ENCODE measurements around the gene MACROD2. TPM values are rescaled to one million over a fixed set of nuclear protein-coding genes. Genes with fewer than 3 reads are reported as not detected.

Gene MACROD2
- polyA plus RNA-seq, 1 donor from 2014 or later: 23.2 TPM

DNA sequence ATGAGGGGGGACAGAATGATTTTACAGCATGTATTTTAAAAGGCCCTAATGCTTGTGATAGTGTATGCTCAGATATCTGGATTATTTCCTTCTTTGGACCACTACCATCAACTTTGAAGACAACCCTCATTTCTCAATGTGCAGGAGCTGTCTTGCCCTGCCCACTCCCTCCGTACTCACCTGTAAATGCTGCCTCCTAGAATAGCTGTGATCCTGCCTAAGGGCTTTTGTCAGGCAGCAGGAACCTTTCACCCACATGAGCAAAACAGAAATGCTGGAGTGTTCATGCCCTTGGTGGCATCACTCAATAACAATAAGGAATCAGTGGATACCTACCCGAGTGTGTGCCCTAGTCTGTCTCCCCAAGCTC lies 1065.7 kb downstream of the MACROD2 start:
- no peaks in the 10 kb centered on the region for H3K36me3 ChIP-seq (ENCODE audit: insufficient read depth, low read length)
- no peak for TF ChIP-seq POLR2AphosphoS5 (IDR thresholded peaks at IDR 0.05)
- no peak for TF ChIP-seq SMC3 (conservative IDR thresholded peaks at IDR 0.05; ENCODE audit: poor library complexity)
- TF ChIP-seq, protein P1, sequence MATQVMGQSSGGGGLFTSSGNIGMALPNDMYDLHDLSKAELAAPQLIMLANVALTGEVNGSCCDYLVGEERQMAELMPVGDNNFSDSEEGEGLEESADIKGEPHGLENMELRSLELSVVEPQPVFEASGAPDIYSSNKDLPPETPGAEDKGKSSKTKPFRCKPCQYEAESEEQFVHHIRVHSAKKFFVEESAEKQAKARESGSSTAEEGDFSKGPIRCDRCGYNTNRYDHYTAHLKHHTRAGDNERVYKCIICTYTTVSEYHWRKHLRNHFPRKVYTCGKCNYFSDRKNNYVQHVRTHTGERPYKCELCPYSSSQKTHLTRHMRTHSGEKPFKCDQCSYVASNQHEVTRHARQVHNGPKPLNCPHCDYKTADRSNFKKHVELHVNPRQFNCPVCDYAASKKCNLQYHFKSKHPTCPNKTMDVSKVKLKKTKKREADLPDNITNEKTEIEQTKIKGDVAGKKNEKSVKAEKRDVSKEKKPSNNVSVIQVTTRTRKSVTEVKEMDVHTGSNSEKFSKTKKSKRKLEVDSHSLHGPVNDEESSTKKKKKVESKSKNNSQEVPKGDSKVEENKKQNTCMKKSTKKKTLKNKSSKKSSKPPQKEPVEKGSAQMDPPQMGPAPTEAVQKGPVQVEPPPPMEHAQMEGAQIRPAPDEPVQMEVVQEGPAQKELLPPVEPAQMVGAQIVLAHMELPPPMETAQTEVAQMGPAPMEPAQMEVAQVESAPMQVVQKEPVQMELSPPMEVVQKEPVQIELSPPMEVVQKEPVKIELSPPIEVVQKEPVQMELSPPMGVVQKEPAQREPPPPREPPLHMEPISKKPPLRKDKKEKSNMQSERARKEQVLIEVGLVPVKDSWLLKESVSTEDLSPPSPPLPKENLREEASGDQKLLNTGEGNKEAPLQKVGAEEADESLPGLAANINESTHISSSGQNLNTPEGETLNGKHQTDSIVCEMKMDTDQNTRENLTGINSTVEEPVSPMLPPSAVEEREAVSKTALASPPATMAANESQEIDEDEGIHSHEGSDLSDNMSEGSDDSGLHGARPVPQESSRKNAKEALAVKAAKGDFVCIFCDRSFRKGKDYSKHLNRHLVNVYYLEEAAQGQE (IDR thresholded peaks at IDR 0.05; ENCODE audit: borderline replicate concordance): no peak
- TF ChIP-seq MXI1 (conservative IDR thresholded peaks at IDR 0.05; ENCODE audit: poor library complexity, severe bottlenecking): no peak
- TF ChIP-seq EZH2 (IDR thresholded peaks at IDR 0.05; ENCODE audit: borderline replicate concordance, insufficient read depth, low read length, poor library complexity, severe bottlenecking): no peak
- no peak for TF ChIP-seq EP300 (conservative IDR thresholded peaks at IDR 0.05; ENCODE audit: poor library complexity, severe bottlenecking)
- TF ChIP-seq TAF1 (IDR thresholded peaks at IDR 0.05; ENCODE audit: low read depth): no peak
- TF ChIP-seq, protein P2, sequence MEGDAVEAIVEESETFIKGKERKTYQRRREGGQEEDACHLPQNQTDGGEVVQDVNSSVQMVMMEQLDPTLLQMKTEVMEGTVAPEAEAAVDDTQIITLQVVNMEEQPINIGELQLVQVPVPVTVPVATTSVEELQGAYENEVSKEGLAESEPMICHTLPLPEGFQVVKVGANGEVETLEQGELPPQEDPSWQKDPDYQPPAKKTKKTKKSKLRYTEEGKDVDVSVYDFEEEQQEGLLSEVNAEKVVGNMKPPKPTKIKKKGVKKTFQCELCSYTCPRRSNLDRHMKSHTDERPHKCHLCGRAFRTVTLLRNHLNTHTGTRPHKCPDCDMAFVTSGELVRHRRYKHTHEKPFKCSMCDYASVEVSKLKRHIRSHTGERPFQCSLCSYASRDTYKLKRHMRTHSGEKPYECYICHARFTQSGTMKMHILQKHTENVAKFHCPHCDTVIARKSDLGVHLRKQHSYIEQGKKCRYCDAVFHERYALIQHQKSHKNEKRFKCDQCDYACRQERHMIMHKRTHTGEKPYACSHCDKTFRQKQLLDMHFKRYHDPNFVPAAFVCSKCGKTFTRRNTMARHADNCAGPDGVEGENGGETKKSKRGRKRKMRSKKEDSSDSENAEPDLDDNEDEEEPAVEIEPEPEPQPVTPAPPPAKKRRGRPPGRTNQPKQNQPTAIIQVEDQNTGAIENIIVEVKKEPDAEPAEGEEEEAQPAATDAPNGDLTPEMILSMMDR (IDR thresholded peaks at IDR 0.05; ENCODE audit: poor library complexity, severe bottlenecking): no peak
- H3K27me3 ChIP-seq (ENCODE audit: insufficient read depth, low read depth, low read length): no peaks in the 10 kb centered on the region
- no peaks in the 10 kb centered on the region for H3K79me2 ChIP-seq (replicated peaks; ENCODE audit: insufficient read depth, low read length)
- no peak overlapping the region for H3K27ac ChIP-seq (ENCODE audit: low read length)
- H3K9me2 ChIP-seq (ENCODE audit: insufficient read depth, low read length): no peaks in the 10 kb centered on the region
- no peak overlapping the region for H2AFZ ChIP-seq (ENCODE audit: low read depth, low read length)
- H3F3A ChIP-seq (ENCODE audit: insufficient read depth, low read length, poor library complexity, severe bottlenecking): no peaks in the 10 kb centered on the region
- no peak overlapping the region for H3K9ac ChIP-seq (ENCODE audit: low read length)
- H3K4me3 ChIP-seq (ENCODE audit: low read length): no peak overlapping the region
- H3K9me3 ChIP-seq (ENCODE audit: low read length): no peaks in the 10 kb centered on the region
- H4K20me1 ChIP-seq (ENCODE audit: insufficient read depth): no peaks in the 10 kb centered on the region
- H3K4me2 ChIP-seq (ENCODE audit: low read length): no peak overlapping the region

DNA sequence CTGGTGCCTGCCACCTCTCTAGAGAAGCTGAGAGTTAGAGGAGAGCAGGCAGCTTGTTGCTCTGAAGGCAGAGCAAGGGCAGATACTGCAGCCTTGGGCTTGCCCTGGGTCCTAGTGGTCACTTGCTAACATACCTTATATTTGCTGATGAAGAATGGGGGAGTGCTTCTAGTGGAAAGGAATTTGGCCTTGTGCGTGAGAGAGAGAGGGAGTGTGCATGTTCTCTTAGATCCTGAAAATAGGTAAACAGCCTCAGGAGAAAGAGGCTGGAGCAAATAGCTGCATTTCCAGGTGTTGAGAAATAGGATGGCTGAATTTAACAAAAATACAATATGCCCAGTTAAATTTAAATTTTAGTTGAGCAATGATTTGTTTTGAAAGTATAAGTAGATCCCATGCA lies 1066.6 kb downstream of the MACROD2 start:
- no peak overlapping the region for H2AFZ ChIP-seq (ENCODE audit: low read depth, low read length)
- H3K9me3 ChIP-seq (ENCODE audit: low read length): no peaks in the 10 kb centered on the region
- H3K36me3 ChIP-seq (ENCODE audit: insufficient read depth, low read length): no peaks in the 10 kb centered on the region

More for the DNA sequence above, 1066.6 kb downstream of the MACROD2 start:
- Histone ChIP-seq H3K79me2 (replicated peaks; ENCODE audit: insufficient read depth, low read length) (no peaks in the 10 kb centered on the region), H3K9me2 (ENCODE audit: insufficient read depth, low read length) (no peaks in the 10 kb centered on the region), H3K27ac (ENCODE audit: low read length) (no peak overlapping the region), H3K27me3 (ENCODE audit: insufficient read depth, low read depth, low read length) (no peaks in the 10 kb centered on the region), H4K20me1 (ENCODE audit: insufficient read depth) (no peaks in the 10 kb centered on the region), H3K9ac (ENCODE audit: low read length) (no peak overlapping the region), H3K4me2 (ENCODE audit: low read length) (no peak overlapping the region), H3K4me3 (ENCODE audit: low read length) (no peak overlapping the region), H3F3A (ENCODE audit: insufficient read depth, low read length, poor library complexity, severe bottlenecking) (no peaks in the 10 kb centered on the region)
- TF ChIP-seq MXI1 (conservative IDR thresholded peaks at IDR 0.05; ENCODE audit: poor library complexity, severe bottlenecking): no peak
- no peak for TF ChIP-seq POLR2AphosphoS5 (IDR thresholded peaks at IDR 0.05)
- TF ChIP-seq, protein P2 (IDR thresholded peaks at IDR 0.05; ENCODE audit: poor library complexity, severe bottlenecking): no peak
- TF ChIP-seq RAD21 (conservative IDR thresholded peaks at IDR 0.05): no peak
- TF ChIP-seq SMC3 (conservative IDR thresholded peaks at IDR 0.05; ENCODE audit: poor library complexity): no peak
- no peak for TF ChIP-seq EZH2 (IDR thresholded peaks at IDR 0.05; ENCODE audit: borderline replicate concordance, insufficient read depth, low read length, poor library complexity, severe bottlenecking)
- no peak for TF ChIP-seq TAF1 (IDR thresholded peaks at IDR 0.05; ENCODE audit: low read depth)
- TF ChIP-seq, protein P1 (IDR thresholded peaks at IDR 0.05; ENCODE audit: borderline replicate concordance): no peak
- TF ChIP-seq EP300 (conservative IDR thresholded peaks at IDR 0.05; ENCODE audit: poor library complexity, severe bottlenecking): no peak
